ENCODE data around the gene TTC19.

DNA sequence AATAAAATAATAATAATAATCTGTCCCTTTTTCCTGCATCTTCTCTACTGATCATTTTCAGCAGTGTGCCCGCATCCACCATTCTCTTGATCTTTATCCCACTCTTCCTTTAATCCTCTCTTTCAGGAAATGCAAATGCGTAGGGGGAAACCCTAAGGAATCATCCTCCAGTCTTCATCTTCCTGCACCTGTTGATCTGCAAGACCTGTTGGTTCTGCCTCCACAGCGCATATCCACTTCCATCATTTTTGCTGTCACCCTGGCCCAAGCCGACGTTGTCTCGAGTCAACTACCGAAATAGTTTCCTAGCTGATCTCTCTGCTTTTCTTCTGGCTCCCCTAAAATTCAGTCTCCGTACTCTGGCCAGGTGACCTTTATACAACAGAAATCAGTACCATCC lies 30.2 kb upstream of the TTC19 start:
- TF ChIP-seq POLR2A (IDR thresholded peaks at IDR 0.05; ENCODE audit: low read length) (no peak), GATA1 (IDR thresholded peaks at IDR 0.05; ENCODE audit: low read depth, low read length) (no peak)

Data from erythroblast (primary cell).